Islet precursor cell (in vitro differentiated cells): ENCODE results near the gene CDRT4.
A peak's percentile ranks its signal among the peaks of the same experiment; 100 is the strongest.

ENCODE experiments used
- DNase-seq: peaks from one replicate; pipeline ENCODE4 v3.0.0-alpha.2; 2018

The CDRT4 gene

GRCh38 chr17:15467592-15467991 is at the start of gene CDRT4:
CDRT4 (minus strand) TSS chr17:15467621; CDS start chr17:15440238, 27,383 bp downstream.
- DNase-seq, result no peak

GRCh38 chr17:15516150-15516549 is 48.7 kb upstream of the CDRT4 start:
- DNase-seq, result peak; percentile 50

GRCh38 chr17:15514469-15514868 is 47.0 kb upstream of the CDRT4 start:
- DNase-seq, result no peak

GRCh38 chr17:15513856-15514459 is 46.5 kb upstream of the CDRT4 start:
- DNase-seq, result peak; percentile 45

- DNase-seq, result peak; percentile 25
Observed at GRCh38 chr17:15513058-15513791, 45.8 kb upstream of the CDRT4 start.

GRCh38 chr17:15512071-15512709 is 44.8 kb upstream of the CDRT4 start:
- DNase-seq, result peak; percentile 20

- no peak for DNase-seq
Observed at GRCh38 chr17:15511142-15511541, 43.7 kb upstream of the CDRT4 start.

- DNase-seq, result peak; percentile 57
Observed at GRCh38 chr17:15510361-15510760, 42.9 kb upstream of the CDRT4 start.

- peak; percentile 50 for DNase-seq
Observed at GRCh38 chr17:15509095-15509494, 41.7 kb upstream of the CDRT4 start.

- peak; percentile 36 for DNase-seq
Observed at GRCh38 chr17:15508466-15508865, 41.0 kb upstream of the CDRT4 start.

GRCh38 chr17:15507896-15508295 is 40.5 kb upstream of the CDRT4 start:
- DNase-seq, result peak; percentile 30

- DNase-seq, result peak; percentile 28
Observed at GRCh38 chr17:15507001-15507400, 39.6 kb upstream of the CDRT4 start.

GRCh38 chr17:15505708-15506107 is 38.3 kb upstream of the CDRT4 start:
- peak; percentile 18 for DNase-seq

- DNase-seq, result no peak
Observed at GRCh38 chr17:15503731-15504130, 36.3 kb upstream of the CDRT4 start.

- peak; percentile 96 for DNase-seq
Observed at GRCh38 chr17:15502369-15503112, 35.1 kb upstream of the CDRT4 start.

- no peak for DNase-seq
Observed at GRCh38 chr17:15501793-15502192, 34.4 kb upstream of the CDRT4 start.

GRCh38 chr17:15501282-15501681 is 33.9 kb upstream of the CDRT4 start:
- no peak for DNase-seq

GRCh38 chr17:15498107-15498506 is 30.7 kb upstream of the CDRT4 start:
- peak; percentile 53 for DNase-seq

GRCh38 chr17:15496735-15497670 is 29.6 kb upstream of the CDRT4 start:
- no peak for DNase-seq

- no peak for DNase-seq
Observed at GRCh38 chr17:15494821-15495220, 27.4 kb upstream of the CDRT4 start.

GRCh38 chr17:15493693-15494035 is 26.2 kb upstream of the CDRT4 start:
- DNase-seq, result no peak
